GM19240 (cell line): ENCODE results near the gene SBDS.

Experiments used
- DNase-seq: peaks from one replicate; pipeline ENCODE4 v3.0.0; 2011; ENCODE audit warnings: low spot score; ENCODE audit not compliant: insufficient read length

SBDS gene

GRCh38 chr7:66946545-66946944 is 48.8 kb downstream of the SBDS start:
- no peak for DNase-seq

DNA sequence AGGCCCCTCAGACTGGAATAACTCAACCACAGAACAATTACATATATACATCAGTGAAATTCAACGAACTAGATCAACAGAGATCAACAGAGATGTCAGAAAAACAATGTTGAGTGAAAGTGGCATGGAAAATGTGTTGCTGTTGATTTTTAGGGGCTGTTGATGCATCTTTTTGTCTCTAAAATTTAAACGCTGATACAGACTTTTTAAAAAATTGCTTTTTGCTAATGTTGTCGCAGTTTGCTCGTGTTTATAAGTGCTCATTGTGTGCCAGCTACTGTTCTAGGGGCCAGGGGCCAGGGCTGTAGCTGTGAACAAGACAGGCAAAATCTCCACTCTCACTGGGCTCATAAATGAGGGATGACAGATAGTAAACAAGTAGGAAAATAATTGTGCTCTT is 56.1 kb downstream of the SBDS start:
- no peak for DNase-seq

- no peak for DNase-seq
Observed at GRCh38 chr7:66937940-66938339, 57.4 kb downstream of the SBDS start.
